T follicular helper cell (primary cell): ENCODE results near the gene ZCCHC24.

Source experiments
- DNase-seq: peaks from one replicate; pipeline ENCODE4 v3.0.0-alpha.2; 2020; ENCODE audit warnings: low read depth
- total RNA-seq, 2 experiments: gene quantifications; one replicate each; lab custom pipeline; 2026; lab: John Stamatoyannopoulos, UW

Gene ZCCHC24
- total RNA-seq = 1.5 to 5.1 reads per million in 2 experiments

DNA sequence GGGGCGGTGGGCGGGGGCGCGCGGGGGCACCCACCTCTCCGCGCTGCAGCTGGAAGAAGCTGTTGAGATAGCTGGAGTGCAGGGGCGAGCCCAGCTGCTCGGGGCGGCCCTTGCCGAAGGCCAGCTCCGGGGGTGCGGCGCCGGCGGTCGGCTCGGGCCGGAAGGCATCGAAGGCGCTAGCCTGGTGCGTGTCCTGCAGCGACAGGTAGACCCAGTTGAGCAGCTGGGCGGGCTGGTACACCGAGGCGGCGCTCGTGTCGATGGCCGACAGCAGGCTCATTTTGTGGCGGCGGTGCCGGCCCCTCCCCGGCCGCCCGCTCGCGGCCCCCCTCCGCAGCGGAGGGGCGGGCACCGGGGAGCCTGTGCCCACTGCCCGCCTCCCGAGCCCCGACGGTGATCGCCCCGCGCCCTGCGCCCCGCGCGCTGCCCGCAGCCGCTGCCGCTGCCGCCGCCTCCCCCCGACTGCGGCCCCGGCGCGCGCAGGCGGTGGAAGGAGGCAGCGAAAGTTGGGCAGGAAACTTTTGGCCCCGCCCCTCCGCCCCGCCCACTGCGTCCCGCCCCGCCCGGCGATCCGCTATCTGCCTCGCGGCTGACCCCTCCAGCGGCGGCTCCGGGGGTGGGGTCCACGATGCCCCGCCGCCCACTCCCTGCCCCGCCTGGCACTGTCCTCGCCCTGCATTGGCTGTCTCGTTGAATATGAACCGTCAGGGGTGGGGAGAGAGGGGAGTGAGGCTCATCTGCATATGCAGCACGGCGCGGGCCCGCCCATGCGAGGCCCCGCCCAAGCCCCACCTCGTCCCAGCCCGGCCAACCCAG, at the start of gene ZCCHC24:
TSS of gene ZCCHC24 (minus strand) at position 464 of the 816 bp plus-strand sequence. CDS start at position 280, 184 bp downstream.
- DNase-seq = peak; percentile 87

DNA sequence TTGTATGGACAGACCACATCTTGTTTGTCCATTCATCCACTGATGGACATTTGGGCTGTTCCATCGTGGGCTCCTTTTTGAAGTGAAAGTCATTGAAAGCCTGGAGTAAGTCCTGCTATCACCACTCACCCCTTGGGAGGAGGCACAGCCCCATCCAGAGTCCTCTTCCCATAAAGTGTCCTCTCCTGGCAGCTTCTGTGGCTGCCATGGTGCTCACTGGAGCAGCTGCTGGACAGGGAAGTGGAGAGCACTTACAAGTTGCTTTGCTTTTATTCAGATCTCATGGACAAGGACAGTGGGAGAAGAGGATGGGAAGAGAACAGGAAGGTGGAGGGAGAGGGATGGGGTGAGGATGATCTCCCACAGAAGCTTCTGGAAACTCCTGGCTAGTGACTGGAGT, 48.4 kb upstream of the ZCCHC24 start:
- DNase-seq = no peak

DNA sequence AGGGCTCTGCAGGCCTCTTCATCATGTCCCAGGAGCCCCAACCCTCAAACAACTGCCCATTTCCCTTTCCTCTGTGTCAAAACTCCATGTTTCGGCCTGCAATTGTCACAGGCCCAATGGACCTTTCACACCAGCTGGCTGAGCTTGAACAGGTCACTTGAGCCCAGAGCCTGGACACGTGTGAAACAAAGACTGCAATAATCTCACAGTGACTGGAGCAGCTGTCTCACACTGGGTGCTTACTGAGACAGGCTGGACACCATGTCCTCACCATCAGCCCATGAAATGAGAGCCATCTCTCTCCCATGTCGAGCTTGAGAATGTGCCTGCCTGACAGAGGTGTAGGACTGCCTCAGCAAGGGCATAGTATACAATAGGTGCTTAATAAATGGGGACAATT, 47.4 kb upstream of the ZCCHC24 start:
- no peak for DNase-seq

DNA sequence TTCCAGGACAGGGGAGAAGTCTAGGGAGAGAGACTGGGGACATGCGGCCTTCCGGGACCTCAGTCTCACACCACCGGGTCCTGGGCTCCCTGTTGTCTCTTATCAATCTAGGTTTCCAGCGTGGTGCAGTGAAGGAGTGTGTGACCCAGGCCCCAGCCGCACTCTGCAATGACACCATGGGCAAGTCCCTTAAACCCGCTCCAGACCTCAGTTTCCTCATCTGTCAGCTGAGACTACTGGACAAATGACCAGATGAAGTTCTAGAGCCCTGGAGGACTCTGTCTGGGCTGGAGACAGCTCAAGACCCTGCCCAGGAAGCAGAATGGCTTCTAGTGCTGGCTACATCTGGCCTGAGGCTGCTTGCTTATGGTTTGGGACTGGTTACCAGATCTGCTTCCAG, 46.8 kb upstream of the ZCCHC24 start:
- no peak for DNase-seq

DNA sequence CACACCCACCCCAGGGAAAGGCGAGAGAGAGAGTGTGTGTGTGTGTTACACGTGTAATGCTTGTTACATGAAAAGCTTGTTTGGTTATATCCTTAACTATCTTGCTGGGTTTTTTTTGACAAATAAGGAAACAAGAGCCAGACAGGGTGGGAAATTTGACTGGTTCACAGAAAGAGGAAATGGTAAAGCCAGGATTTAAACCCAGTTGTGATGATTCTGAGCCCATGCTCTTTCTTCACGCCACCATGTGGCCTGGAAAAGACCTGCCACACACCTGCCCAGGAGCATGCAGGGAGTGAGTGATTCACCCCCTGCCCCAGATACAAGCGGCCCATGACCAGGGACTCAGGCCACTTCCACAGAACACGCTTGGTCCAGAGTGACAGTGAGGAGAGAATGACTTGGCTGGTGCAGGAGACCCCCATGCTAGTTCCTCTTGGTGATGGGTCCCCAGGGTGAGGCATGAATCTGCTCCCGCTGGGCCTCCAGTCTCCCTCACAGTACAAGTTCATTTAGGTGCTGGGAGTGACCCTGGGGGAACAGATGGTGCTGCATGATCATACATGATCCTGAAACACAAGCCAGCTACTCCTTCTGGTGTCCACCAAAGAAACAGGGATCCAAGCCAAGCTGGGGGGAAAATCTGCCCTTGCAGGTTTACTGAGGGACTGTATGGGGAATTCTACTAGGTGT, 45.9 kb upstream of the ZCCHC24 start:
- DNase-seq = no peak

DNA sequence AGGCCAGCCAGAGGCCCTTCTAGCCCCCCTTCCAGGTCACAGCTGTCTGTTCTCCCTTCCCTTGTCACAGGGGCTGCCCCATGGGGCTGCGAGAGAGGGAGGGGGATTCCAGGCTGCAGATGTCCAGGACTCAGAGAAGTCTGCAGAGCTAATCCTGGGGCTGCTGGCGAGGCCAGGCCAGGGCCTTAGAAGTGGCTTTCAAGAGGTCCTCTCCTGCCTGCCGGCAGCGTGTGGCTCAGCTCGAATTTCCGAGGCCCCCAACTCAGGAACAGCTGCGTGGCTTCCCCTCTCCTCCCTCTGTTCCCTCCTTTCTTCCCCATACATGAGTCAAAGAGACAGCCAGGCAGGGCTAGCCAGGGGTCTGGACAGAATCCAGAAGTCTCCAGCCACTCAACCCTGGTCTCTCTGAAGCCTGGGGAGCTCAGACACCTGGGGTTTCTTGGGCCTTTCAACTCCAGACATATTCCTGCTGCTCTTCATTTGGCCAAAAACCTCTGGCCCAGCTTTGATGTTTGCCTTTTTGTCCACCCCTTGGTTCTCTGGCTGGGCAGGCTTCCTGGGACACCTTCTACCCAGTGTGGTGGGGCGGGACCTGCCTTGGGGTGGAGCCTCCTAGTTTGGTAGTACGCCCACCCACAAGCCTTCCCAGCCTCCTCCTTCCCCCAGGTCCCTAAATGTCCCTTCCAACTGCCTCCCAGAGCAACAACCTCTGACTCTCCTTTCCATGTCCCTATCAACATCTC, 45.1 kb upstream of the ZCCHC24 start:
- no peak for DNase-seq

DNA sequence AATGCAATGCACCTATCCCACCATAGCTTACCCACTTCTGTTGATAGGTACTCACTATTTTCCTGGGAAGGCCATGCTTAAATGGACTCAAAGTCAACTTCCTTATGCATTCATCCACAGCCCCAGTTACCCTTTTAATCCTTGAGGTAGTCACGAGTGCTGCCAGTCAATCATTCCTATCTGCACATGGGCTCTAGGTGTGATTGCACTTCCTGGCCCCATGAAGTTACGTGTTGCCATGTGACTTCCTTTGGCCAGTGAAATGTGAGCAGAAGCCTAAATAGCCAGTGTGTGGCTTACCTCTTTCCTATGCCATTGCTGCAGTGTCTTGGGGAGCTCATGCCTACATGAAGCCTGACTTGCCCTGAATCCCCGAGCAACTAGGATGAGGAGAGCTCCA, 43.4 kb upstream of the ZCCHC24 start:
- DNase-seq = no peak

DNA sequence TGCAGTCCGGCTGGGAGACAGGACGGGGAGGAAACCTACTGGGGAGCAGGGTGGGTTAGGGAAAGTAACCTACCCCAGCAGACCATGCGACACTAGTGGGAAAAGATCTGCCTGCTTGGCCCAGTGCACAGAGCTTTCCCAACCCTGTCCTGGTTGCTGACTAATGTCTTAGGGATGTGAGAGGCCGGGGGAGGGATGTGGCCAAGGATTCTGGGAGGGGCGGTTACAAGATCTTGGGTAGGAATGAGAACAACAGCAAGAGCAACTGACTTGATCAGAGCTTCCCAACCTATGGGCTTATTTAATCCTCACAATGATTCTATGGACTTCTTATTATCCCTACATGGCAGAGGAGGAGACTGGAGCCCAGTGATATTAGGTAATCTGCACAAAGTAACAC, 42.9 kb upstream of the ZCCHC24 start:
- no peak for DNase-seq

DNA sequence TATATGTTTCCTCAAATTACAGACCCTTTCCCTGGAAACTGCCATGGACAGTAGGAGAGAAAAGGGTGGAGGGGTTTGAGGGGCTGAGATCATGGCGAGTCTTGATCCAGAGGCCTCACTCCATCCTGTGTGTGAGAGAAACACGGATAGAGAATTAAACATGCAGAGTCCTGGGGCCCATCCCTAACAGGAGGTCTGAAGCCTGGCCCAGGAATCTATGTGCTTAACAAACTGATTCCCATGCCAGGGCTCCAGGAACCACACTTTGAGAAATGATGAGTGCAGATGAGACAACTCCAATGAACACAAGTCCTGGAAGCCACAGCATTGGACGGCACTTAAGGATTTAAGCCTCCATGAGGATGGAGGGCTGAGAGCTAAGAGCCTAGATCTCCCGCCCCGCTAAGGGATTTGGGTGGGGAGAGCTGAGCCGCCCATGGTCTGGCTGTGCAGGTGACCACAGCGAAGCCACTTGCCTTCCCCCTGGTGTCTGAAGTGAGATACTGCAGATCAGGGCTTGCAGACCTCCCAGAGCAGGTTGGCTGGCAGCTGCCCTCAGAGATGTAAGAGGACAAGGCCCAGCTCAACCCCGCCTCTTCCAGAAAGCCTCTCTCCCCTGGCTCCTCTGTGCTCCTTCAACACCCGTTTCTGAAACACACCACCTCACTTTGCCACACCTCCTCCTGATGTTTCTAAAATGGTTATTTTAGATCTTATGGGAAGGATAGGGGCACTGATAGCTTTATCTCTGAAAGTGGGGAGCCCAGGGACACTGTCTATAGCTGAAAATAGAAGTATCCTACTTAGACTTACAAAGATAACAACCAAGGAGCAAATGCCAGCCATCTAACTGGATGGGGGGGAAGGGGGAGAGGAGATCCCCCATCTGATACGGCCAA, 42.1 kb upstream of the ZCCHC24 start:
- DNase-seq = no peak

DNA sequence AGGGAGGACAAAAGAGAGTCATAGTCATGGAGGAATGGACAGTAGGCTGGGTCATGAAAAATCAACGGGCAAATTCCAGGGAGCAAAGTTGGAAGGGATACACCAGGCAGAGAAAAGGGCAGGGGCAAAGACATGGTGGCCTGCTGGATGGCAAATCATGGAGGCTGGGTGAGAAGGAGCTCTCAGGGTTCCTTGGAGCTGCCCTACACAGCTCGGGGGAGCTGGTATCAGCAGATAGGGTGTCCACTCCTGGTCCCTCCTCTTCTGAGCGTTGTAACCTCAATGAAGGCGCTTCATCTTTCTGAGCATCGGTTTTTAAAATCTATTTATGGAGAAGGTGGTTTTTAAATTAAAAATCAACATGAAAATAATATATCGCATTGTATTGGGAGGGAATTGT, 39.1 kb upstream of the ZCCHC24 start:
- no peak for DNase-seq

DNA sequence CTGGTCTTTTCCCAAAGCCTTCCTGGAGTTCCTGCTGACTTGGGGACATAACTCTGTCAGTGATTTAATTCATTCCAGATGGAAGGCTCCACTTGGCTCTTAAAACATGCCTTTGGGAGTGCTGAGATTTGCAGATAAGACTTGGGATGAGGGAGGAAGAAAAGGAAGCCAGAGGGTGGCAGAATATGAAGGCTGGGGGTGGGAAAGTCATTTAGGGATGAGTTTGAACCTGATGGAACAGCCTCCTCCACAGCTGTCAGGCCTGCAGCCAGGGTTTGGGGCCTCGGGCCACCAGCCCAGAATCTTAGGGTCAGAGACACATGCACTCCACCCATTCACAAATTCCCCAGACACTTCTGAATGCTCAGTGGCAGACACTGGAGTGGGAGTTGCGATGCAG, 38.5 kb upstream of the ZCCHC24 start:
- DNase-seq = no peak

DNA sequence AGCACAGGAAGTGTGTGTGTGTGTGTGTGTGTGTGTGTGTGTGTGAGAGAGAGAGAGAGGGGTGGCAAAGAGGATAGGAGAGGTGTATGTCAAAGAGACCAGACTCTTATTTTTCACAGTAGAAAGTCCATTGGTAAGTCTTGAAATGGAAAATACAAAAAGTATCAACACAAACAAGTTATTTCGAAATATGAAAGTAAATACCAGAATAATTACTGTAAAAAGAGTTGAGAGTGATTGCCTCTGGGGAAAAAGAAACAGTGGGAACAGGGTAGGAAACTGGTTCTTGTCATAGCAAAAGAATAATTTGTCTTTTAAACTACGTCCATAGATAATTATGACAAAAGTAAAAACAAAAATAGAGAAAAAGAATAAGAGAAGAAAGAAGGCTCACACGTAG, 37.9 kb upstream of the ZCCHC24 start:
- DNase-seq = no peak

DNA sequence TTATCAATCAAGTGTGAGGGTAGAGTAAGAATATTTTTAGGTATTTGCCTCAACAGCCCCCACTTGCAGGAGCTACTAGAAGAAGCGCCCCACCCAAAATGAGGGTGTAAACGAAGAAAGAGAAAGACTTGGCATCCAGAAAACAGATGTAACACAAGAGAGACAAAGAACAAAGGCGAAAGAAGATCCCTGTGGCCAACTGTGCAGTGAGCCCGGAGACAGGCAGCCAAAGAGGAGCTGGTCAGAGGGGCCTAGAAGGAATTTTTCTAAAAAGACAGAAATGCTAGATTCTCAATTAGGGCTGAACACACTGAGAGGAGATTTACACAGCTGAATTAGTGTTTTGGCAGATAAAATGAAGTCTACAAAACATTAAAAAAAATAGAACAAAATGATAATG, 37.3 kb upstream of the ZCCHC24 start:
- no peak for DNase-seq

DNA sequence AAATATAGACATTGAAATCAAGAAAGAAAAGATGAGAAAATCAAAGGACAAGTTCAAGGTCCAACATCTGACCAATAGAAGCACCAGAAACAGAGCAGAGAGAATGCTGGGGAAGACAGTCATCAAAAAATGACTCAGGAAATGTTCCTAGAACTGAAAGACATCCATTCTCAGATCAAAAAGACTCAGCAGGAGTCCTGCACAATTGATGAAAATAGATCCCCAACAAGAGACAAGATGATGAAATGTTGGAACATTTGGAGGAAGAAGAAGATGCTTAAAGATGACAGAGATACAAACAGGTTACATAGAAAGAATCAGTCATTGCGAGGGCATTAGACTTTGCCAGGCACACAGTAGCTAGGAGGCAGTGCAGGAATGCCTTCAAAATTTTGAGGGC, 36.9 kb upstream of the ZCCHC24 start:
- DNase-seq = no peak

DNA sequence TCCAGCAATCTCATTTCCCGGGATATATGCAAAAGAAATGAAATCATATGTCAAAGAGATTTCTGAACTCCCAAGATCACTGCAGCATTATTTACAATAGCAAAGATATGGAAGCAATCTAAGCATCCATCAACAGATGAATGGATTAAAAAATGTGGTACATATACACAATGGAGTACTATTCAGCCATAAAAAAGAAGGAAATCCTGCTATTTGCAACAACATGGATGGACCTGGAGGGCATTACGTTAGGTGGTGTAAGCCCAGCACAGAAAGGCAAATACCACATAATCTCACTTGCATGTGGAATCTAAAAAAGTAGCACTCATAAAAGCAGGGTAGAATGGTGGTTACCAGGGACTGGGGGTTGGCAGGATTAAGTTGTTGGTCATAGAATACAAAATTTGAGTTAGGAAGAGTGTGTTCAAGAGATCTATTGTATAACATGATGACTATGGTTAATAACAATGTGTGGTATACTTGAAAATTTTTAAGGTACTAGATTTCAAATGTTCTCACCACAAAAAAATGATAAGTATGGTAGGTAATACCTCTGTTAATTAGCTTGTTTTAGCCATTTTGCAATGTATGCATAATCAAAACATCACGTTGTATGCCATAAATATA, 34.0 kb upstream of the ZCCHC24 start:
- no peak for DNase-seq

DNA sequence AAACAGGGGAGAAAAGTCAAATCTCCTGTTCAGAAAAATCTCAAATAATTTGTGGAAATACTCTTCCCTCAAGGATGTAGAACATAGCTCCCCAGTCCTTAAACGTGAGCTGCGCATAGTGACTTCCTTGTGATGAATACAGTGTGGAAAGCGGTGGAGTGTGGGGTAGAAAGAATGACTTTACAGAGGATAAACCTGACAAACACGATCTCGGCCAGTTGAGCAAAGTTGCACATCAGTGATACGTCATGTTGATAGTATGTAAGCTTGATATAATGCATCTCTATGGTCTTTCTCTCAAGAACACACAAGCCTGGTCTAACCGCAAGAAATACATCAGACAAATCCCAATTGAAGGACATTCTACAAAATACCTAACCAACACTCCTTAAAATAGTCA, 32.0 kb upstream of the ZCCHC24 start:
- DNase-seq = no peak

DNA sequence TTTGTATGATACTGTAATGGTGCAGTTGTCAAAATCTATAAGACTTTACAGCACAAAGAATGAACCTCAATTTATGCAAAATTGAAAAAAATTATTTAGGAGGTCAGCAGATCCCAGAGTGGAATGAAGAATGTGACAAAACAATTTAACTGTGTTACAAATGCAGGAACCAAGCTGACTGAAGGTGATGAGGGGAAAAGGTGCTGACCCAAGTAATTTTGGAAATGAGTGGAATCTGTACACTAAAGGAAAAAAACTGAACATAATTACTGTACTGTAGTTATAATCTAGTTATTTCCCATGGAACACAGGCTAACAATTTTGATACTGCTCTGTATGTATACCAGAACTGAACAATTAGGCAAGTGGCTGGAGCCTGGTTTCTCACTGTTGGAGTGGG, 31.2 kb upstream of the ZCCHC24 start:
- DNase-seq = no peak

DNA sequence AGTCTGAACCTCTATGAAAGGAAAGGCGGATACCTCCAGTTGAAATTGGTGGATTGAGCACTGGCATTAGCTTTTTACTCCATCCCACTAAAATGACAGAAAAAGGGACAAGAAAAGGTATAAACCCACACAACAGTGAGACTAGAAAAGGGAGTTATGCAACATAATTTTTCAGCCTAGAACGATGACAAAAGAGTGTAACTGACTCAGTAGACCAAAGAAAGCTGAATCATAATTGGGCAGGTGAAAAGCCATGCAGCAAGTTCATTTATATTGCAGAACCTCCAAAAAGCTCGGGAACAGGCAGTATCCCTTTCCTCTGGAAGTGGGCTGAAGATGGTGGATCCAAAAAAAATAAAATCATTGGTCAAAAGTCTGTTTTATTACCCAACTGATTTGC, 30.5 kb upstream of the ZCCHC24 start:
- no peak for DNase-seq

DNA sequence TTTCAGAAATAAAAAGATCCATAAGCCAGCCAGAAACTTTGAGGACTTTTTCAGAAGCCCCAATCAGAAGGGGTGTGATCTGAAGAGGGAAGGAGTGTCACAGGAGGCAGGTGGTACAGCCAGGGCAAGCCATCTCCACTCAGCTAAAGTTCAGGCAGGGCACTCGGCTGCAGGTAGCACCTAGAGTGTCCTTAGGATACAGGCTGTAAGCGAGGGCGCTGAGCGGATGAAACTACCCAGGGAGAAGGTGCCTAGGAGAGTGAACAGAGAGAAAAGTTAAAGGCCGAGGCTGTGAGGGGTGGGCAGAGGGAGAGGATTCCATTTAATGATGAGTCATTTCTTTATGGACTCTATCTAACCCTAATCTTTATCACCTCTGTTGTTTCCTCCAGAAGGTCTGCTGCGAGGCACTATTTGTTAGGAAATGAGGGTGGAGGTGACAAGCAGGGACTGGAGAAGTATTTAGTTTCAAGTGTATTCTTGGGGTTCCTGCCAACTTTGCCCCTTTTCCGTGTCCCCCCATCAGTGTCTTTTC, 29.8 kb upstream of the ZCCHC24 start:
- no peak for DNase-seq

DNA sequence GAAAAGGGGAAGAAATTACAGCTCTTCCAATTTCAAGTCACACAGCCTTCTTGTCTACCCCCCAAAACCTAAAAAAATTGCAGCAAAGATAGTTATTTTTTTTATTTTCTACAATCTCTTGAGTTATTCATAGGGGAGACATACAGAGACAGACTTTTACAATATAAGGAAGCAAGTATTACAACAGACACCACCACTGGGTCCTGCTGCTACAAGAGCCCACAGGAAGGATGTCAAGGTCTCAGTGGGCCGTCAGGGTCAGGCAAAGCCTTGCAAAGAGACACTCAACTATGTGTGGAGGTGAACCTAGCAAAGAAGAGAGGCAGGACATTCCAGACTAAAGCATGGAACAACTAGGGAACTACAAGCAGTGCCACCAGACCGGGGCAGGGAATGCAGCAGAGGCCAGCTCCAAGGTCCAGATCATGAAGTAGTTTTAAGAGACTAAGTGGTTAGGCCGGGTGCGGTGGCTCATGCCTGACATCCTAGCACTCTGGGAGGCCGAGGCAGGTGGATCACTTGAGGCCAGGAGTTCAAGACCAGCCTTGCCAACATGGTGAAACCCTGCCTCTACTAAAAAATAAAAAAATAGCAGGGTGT, 28.2 kb upstream of the ZCCHC24 start:
- DNase-seq = no peak

DNA sequence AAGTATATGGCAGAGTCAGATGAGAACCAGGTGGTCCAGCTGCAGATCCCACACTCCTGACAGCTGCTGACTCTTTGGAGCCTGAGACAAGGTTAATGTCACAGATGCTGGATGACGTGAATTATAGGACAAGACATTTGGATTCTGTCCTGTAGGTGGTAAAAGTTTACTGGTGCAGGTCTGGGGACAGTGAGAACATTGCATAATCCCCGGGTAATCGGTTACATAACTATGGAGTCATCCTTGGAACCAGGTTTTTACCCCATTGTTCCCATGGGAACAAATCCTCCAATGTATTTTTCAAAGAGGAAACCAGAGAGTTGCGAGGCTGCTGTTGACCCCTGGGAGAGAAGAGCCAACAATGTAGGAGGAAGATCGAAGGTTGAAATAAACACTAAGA, 27.5 kb upstream of the ZCCHC24 start:
- no peak for DNase-seq
